HepG2 (cell line): Measurements from ENCODE around the gene KCTD19. TPM values are rescaled to one million over a fixed set of nuclear protein-coding genes. Genes with fewer than 3 reads are reported as not detected.

Experiments used
- ATAC-seq: fragments of 200-7000 bp; cut with Tn5 transposase; 3 replicates; pipeline ENCODE4 v1.9.1; 2020; ENCODE audit warnings: mild to moderate bottlenecking, moderate library complexity
- BruUV-seq: library from RNA; stranded (reverse); fragments of 400-500 nt; replicated peaks from 2 replicates; lab custom pipeline; 2021; lab: Mats Ljungman, UMichigan
- CTCF ChIA-PET: fragments of 300-600 bp; formaldehyde crosslinking; extraction: SDS; loops from one replicate; lab custom pipeline; 2021; ENCODE audit warnings: low total read pairs, inconsistent platforms, low intra/inter-chr PET ratio; lab: Yijun Ruan, JAX
- POLR2A ChIA-PET: fragments of 350-600 bp; sonication (Branson Sonifier 250); formaldehyde crosslinking; loops from one replicate; lab custom pipeline; 2020; ENCODE audit warnings: antibody characterized with exemption, inconsistent platforms; lab: Yijun Ruan, JAX
- DNase-seq: peaks from one replicate; pipeline ENCODE4 v3.0.0-alpha.2; 2015; ENCODE audit warnings: low spot score
- FAIRE-seq: peaks from 3 replicates; lab custom pipeline; 2011; peaks lifted over from hg19 to GRCh38; lab: Jason Lieb, UNC
- H2AFZ ChIP-seq: one replicate; pipeline ENCODE4 v1.6.1; 2011; ENCODE audit warnings: low read length, inconsistent platforms
- H3K27ac ChIP-seq: fragments of 300-600 bp; 3 replicates; pipeline ENCODE4 v1.8.0; 2011; ENCODE audit warnings: mixed run types, mild to moderate bottlenecking, mixed read lengths, low read length, inconsistent platforms; ENCODE audit not compliant: insufficient read depth; ENCODE audit errors: extremely low read length
- H3K27me3 ChIP-seq, 2 experiments: fragments of 200-600 bp in 1 of 2; 2 replicates in 1 of 2; 3 replicates in 1 of 2; pipeline versions ENCODE4 v1.6.0 to v1.8.0; 2011; ENCODE audit warnings: low read length in 2 of 2, mild to moderate bottlenecking in 2 of 2, moderate library complexity in 2 of 2, inconsistent platforms in 1 of 2; ENCODE audit not compliant: insufficient read depth in 2 of 2, control insufficient read depth in 1 of 2
- H3K36me3 ChIP-seq, 2 experiments: fragments of 200-600 bp in 1 of 2; replicated peaks in 1 of 2; 2 replicates in 1 of 2; 3 replicates in 1 of 2; pipeline versions ENCODE4 v1.5.1 to v1.8.0; 2011; ENCODE audit warnings: low read length in 2 of 2, inconsistent platforms in 1 of 2; ENCODE audit not compliant: insufficient read depth in 2 of 2, control insufficient read depth in 1 of 2
- H3K4me1 ChIP-seq: 2 replicates; pipeline ENCODE4 v1.5.1; 2012; ENCODE audit warnings: low read length, inconsistent platforms; ENCODE audit not compliant: insufficient read depth
- H3K4me2 ChIP-seq: 2 replicates; pipeline ENCODE4 v1.6.0; 2011; ENCODE audit warnings: low read depth, low read length, inconsistent platforms
- H3K4me3 ChIP-seq, 3 experiments: fragments of 200-600 bp in 1 of 3; sonication (generic), shearing (Covaris generic) in 1 of 3; replicated peaks in 1 of 3; 2 replicates each; pipeline ENCODE4 v1.5.1; 2011 to 2016; ENCODE audit warnings: low read length in 3 of 3, inconsistent platforms in 2 of 3, low read depth in 2 of 3, mild to moderate bottlenecking in 2 of 3, control low read depth in 1 of 3, mixed read lengths in 1 of 3; ENCODE audit not compliant: insufficient read depth in 1 of 3
- H3K79me2 ChIP-seq: one replicate; pipeline ENCODE4 v1.6.1; 2011; ENCODE audit warnings: low read length, inconsistent platforms; ENCODE audit not compliant: insufficient read depth
- H3K9ac ChIP-seq: 2 replicates; pipeline ENCODE4 v1.6.0; 2011; ENCODE audit warnings: mild to moderate bottlenecking, low read depth, low read length, inconsistent platforms; ENCODE audit not compliant: insufficient read depth
- H3K9me3 ChIP-seq: 2 replicates; pipeline ENCODE4 v1.5.1; 2012; ENCODE audit warnings: mild to moderate bottlenecking, low read length
- H4K20me1 ChIP-seq: 2 replicates; pipeline ENCODE4 v1.6.0; 2011; ENCODE audit warnings: inconsistent platforms, mild to moderate bottlenecking, low read length, moderate library complexity; ENCODE audit not compliant: insufficient read depth
- FOXO1 ChIP-seq: sonication (generic); formaldehyde crosslinking; IDR thresholded peaks from 2 replicates; pipeline ENCODE4 v1.4.0; 2020; ENCODE audit warnings: missing genetic modification reagents
- HOXD1 ChIP-seq: sonication (generic); formaldehyde crosslinking; IDR thresholded peaks from 2 replicates; pipeline ENCODE4 v1.5.0; 2020; ENCODE audit warnings: missing genetic modification reagents
- MEIS1 ChIP-seq: sonication (generic); formaldehyde crosslinking; IDR thresholded peaks from 2 replicates; pipeline ENCODE4 v1.9.0; 2021; ENCODE audit warnings: mild to moderate bottlenecking, missing genetic modification reagents, moderate library complexity, borderline replicate concordance
- SIX1 ChIP-seq: sonication (generic); formaldehyde crosslinking; IDR thresholded peaks from 2 replicates; pipeline ENCODE4 v1.4.0; 2020; ENCODE audit warnings: missing genetic modification reagents, borderline replicate concordance
- TAF1 ChIP-seq: sonication (generic); formaldehyde crosslinking; IDR thresholded peaks from 2 replicates; pipeline ENCODE4 v1.4.0; 2020; ENCODE audit warnings: missing genetic modification reagents
- ZBTB4 ChIP-seq: sonication (generic); formaldehyde crosslinking; IDR thresholded peaks from 2 replicates; pipeline ENCODE4 v1.4.0; 2020; ENCODE audit warnings: missing genetic modification reagents, mild to moderate bottlenecking, borderline replicate concordance
- ZKSCAN1 ChIP-seq: fragments of 150-350 bp; IDR thresholded peaks from 2 replicates; pipeline ENCODE4 v1.6.1; 2014; ENCODE audit warnings: low read length
- ZNF142 ChIP-seq: sonication (generic); formaldehyde crosslinking; IDR thresholded peaks from 2 replicates; pipeline ENCODE4 v1.4.0; 2020; ENCODE audit warnings: missing genetic modification reagents
- ZNF292 ChIP-seq: sonication (generic); formaldehyde crosslinking; IDR thresholded peaks from 2 replicates; pipeline ENCODE4 v1.8.1; 2022; ENCODE audit warnings: mild to moderate bottlenecking, low read depth, missing genetic modification reagents, borderline replicate concordance
- ZNF468 ChIP-seq: sonication (generic); formaldehyde crosslinking; IDR thresholded peaks from 2 replicates; pipeline ENCODE4 v1.8.0; 2022; ENCODE audit warnings: mild to moderate bottlenecking, moderate library complexity, missing genetic modification reagents
- WGBS: methylation state at CpG from one replicate; pipeline ENCODE4 v1.1.6; 2017; ENCODE audit warnings: low lambda C conversion rate; 5-methylcytosine and 5-hydroxymethylcytosine counted together
- in situ Hi-C: cut with HindIII; loops from 2 replicates; pipeline ENCODE4 v1.10.0; 2017; ENCODE audit warnings: low pct_unique_long_range_greater_than_20kb; ENCODE audit not compliant: extremely low pct_ligation_motif_present
- intact Hi-C: fragments of 100-400 bp; cut with micrococcal nuclease; formaldehyde crosslinking; loops from one replicate; pipeline ENCODE4 v1.10.0; 2022; ENCODE audit not compliant: unreplicated experiment
- polyA plus RNA-seq, 8 experiments: library from polyadenylated mRNA; depleted of rRNA in 3 of 8; stranded (reverse) in 7 of 8; unstranded in 1 of 8; fragments of >200 nt; fragmentation: Illumina TruSeq in 4 of 8; extraction: Trizol in 4 of 8; gene quantifications; 2 replicates each; pipeline versions ENCODE4 v1.2.1 to v1.2.3, GENCODE V29; 2011 to 2016; ENCODE audit warnings: low read depth in 4 of 8, missing spikeins in 1 of 8, mixed read lengths in 1 of 8; ENCODE audit not compliant: insufficient read depth in 1 of 8
- total RNA-seq, 5 experiments: library from RNA; depleted of rRNA; stranded (reverse); fragments of >200 nt; fragmentation: Illumina TruSeq; extraction: Trizol; gene quantifications; 2 replicates each; pipeline ENCODE4 v1.2.3, GENCODE V29; 2016; ENCODE audit warnings: low read depth in 1 of 5

KCTD19 gene
- total and polyA plus RNA-seq, 2 of the 13 experiments (the other 11 are each of a cell fraction or from before 2014, with no cell fraction given) = not detected

GRCh38 chr16:67259705-67260104 lies 66.8 kb downstream of the KCTD19 start (continued):
- no peak for TF ChIP-seq SIX1
- no peak for TF ChIP-seq ZNF142 (CRISPR knock-in tag)

DNA sequence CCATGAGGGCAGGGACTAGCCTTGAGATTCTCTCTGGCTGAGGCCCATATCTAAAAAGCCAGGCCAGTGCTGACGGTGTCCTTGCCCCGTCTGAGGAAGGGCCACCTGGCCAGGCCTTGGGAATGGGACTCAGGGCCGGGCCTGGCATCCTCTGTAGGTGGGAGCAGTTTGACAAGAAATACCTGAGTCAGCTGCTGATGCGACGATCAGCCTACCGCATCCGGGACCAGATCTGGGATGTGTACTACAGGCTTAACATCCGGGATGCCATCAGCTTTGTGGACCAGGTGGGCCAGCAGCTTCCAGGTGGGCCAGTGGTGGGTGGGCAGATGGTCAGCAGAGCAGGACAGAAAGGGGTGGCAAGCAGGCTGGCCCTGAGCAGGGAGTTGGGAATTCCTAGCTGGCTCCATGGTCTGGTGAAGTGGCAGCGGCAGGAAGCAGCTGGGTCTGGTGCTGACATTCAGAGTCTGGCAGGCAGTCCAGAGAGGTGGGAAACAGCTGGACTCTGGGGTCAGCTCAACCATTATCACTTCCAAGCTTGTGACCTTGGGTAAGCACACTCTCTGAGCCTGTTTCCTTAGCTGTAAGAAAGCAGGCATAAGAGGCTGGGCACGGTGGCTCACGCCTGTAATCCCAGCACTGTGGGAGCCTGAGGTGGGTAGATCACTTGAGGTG lies 68.2 kb downstream of the KCTD19 start:
- no TSS peak for BruUV-seq
- Histone ChIP-seq H4K20me1 (no peaks in the 10 kb centered on the region), H3K9ac (no peak overlapping the region), H3K79me2 (no peaks in the 10 kb centered on the region), H3K27ac (no peak overlapping the region), H3K9me3 (no peaks in the 10 kb centered on the region), H3K4me3 (no peak overlapping the region), H3K4me2 (no peak overlapping the region), H3K4me1 (peaks cover 12% of the 10 kb centered on the region), H3K27me3 (peaks cover 0 to 10% of the 10 kb centered on the region in 2 experiments; a peak in 2 of 5 replicates), H3K36me3 (no peaks in the 10 kb centered on the region), H2AFZ (no peak overlapping the region)
- CTCF ChIA-PET = no interaction called here
- FAIRE-seq (no peak), DNase-seq (no peak), ATAC-seq (peak; percentile 33)
- POLR2A ChIA-PET = interaction anchor here (1.9 kb wide), 1 partner anchor 12 kb away, joined by 6 read pairs; the partner anchor contains the start of gene FHOD1
- intact Hi-C loops (no loop called here), in situ Hi-C loops (no loop called here)
- 25% methylated on average over 8 of the region's 11 CpGs for WGBS
- no peak for TF ChIP-seq TAF1 (CRISPR knock-in tag)
- TF ChIP-seq ZNF292 (CRISPR knock-in tag) = peak; percentile 48; the same call in 1 of the 2 replicates
- TF ChIP-seq ZBTB4 (CRISPR knock-in tag) = no peak
- no peak for TF ChIP-seq ZNF468
- no peak for TF ChIP-seq ZKSCAN1
- TF ChIP-seq MEIS1 (CRISPR knock-in tag) = no peak
- no peak for TF ChIP-seq HOXD1 (CRISPR knock-in tag)
- 0 out of 2 replicates have a peak, but pooled peaks have one; percentile 13 for TF ChIP-seq FOXO1 (CRISPR knock-in tag)
